ENCODE data around the gene HIVEP3.

DNA sequence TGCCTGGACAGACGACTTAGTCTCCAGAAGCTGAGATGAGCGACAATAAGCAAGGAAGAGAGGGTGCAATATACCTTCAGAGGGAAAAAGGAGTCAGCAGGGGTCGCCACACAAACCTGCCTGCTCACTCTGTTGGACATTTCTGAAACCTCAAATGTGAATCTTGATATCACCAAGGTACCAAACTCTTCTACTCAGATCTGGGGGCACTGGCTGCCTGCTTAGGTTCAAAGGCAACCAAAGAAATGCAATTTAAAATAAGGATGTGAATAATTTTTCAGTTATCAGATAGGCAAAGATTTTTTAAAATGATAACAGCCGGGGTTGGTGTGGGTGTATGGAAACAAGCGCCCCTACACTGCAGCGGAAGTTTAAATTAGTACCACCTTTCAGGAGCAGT, 164.2 kb downstream of the HIVEP3 start:
- TF ChIP-seq CTCF (IDR thresholded peaks at IDR 0.05) (no peak), POLR2A (IDR thresholded peaks at IDR 0.05) (no peak)

Measured in lower leg skin (tissue), 3 donors.